OCI-LY1 (cell line): ENCODE measurements around the gene IL16.

Experiments
- CTCF ChIP-seq: fragments of 200-600 bp; sonication (generic), shearing (Covaris generic); IDR thresholded peaks from 2 replicates; pipeline ENCODE4 v1.5.1; 2017; ENCODE audit warnings: mild to moderate bottlenecking, antibody characterized with exemption, low read length, moderate library complexity, mixed read lengths
- EZH2 ChIP-seq: fragments of 200-600 bp; sonication (generic), shearing (Covaris generic); IDR thresholded peaks from 2 replicates; pipeline ENCODE4 v1.8.0; 2017; ENCODE audit warnings: borderline replicate concordance, mixed run types, mild to moderate bottlenecking, antibody characterized with exemption, low read length, moderate library complexity, mixed read lengths

- TF ChIP-seq CTCF (no peak), EZH2 (no peak)
Measured at GRCh38 chr15:81284256-81285031, 87.8 kb downstream of the IL16 start.
